AG10803 (cell line): ENCODE measurements around the gene CYB5R3.
A peak's percentile ranks its signal among the peaks of the same experiment; 100 is the strongest.

Source experiments
- DNase-seq: peaks from one replicate; pipeline ENCODE4 v3.0.0; 2010; ENCODE audit warnings: low read depth
- H3K4me3 ChIP-seq: 2 replicates; pipeline ENCODE4 v1.5.1; 2011; ENCODE audit warnings: mild to moderate bottlenecking, low read length, control low read depth
- CTCF ChIP-seq: conservative IDR thresholded peaks from 2 replicates; pipeline ENCODE4 v1.5.1; 2011; ENCODE audit warnings: mild to moderate bottlenecking, low read length, control low read depth, inconsistent platforms

The CYB5R3 gene

DNA sequence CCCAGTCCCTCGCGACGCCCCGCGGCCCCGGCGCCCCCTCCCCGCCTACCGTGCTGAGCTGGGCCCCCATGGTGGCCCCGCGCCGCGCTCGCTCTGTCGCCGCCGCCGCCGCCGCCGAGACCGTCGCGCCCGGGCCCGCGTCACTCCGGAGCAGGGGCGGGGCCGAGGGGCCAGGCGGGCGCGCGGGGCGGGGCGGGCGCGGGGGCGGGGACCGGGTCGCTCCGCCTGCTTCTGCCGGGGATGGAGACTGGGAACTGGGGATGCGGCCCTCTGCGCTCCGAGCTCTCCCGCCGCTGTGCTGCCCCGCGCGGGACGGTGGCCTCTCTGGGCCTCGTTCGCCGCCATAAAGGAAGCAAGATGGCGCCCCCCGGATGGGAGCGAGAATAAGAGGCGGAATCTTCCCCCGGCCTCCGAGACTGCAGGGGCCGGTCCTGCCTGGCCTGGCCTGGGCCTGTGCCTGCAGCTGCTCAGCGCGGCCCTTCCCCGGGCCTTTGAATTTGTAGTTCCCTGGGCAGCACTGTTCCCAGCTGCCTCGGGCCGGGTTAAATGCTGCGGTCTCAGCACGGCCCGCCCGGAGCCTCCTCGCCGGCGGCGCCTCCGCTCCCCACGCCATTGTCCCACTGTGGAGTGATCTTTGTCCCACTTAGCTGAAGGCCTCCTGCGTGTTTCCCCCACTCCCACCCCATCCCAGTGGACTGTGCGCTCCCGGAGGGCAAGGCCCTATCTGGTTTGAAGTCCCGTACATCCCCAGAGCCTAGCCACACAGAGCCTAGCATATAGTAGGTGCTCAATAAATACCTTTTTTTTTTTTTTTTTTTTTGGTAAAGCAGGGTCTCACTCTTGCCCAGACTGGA is at the start of gene CYB5R3:
Gene CYB5R3 (minus strand): TSS at position 147 of the 854 bp plus-strand sequence. CDS start 77 bp downstream, at position 70.
- TF ChIP-seq CTCF, result no peak
- peak; percentile 85 for DNase-seq
- peak within 1 kb of the TSS; percentile 98 for H3K4me3 ChIP-seq

DNA sequence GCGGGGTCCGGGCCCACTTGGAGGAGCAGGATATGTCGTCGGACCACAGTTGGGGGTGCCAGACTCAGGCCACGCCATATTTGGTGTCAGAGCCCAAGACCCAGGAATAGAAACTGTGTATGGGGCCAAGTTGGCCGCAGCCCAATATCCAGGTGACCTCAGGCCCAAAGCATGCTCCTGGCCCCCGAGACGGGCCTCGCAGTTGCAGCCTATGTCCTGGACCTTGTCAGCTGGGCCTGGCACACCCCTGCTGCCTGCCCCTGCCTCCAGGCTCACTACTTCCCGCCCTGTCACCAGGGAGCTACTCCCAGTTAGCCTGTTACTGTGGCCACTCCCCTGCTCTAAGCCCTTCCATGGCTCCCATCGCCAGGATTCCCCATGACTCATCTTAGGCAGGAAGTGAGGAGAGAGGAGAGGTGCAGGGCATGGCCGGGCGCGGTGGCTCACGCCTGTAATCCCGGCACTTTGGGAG is 48.4 kb upstream of the CYB5R3 start:
- DNase-seq, result peak; percentile 75
- no peak for TF ChIP-seq CTCF
- H3K4me3 ChIP-seq, result no peak overlapping the region

DNA sequence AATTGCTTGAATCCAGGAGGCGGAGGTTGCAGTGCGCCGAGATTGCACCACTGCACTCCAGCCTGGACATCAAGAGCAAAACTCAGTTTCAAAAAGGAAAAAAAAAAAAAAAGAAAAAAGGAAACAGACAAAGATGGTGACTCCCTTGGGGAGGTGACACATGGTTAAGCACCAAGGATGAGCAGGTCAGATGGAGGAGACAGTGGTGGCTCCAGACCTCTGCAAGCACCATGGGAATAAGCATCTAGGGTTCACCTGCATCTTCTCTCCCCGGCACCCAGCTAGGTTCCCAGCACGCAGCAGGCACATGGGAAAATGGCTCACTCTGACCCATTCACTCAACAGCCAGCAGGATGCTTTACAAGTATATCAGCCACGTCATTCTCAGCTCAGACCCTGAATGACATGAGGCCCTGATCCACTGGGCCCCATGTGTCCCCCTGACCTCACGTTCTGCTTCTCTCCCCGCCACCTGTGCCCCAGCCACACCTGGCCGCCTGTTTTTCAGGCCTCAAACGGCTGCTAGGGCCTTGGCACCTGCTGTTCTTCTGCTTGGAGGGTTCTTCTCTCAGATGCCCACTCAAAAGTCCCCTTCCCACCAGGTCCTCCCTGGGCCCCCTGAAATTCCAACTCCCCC is 47.3 kb upstream of the CYB5R3 start:
- TF ChIP-seq CTCF, result no peak
- no peak for DNase-seq
- H3K4me3 ChIP-seq, result no peak overlapping the region

- TF ChIP-seq CTCF, result no peak
- no peak for DNase-seq
- H3K4me3 ChIP-seq, result no peak overlapping the region
Measured at GRCh38 chr22:42695294-42695693, 46.1 kb upstream of the CYB5R3 start.

- no peak overlapping the region for H3K4me3 ChIP-seq
- no peak for DNase-seq
- no peak for TF ChIP-seq CTCF
Measured at GRCh38 chr22:42693763-42694683, 44.8 kb upstream of the CYB5R3 start.

DNA sequence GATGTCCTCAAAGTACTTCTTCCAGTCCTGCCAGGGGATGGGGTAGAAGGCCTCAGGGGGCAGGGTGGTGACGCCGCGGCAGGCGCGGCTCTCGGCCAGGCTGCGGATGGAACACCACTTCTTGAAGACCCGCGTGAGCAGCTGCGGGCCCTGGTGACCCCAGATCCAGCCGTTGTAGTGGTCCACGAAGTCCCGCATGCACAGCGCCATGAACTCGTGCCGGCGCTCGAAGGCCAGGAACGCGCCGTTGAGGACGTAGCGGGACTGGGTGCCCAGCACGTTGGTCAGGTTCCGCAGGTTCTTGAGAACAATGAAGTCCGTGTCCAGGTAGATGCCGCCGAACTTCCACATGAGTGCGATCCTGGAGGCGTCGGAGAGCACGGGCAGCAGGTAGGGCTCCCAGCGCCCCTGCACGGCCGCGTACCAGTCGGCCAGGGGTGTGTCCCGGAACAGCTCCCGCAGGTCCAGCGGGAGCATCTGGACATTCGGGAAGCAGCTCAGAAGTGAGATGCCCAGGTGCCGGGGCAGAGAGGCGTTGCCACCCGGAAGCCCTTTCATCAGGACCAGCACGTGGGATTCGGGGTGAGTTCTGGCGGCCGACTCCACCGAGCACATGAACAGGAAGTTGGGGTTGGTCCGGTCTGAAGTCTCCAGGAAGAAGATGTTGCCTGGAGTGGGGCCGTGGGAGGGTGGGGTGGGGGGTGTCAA is 44.0 kb upstream of the CYB5R3 start:
- no peak overlapping the region for H3K4me3 ChIP-seq
- DNase-seq, result no peak
- TF ChIP-seq CTCF, result no peak
